Panc1 (cell line): ENCODE results near the gene SARNP.

Source experiments
- POLR2AphosphoS5 ChIP-seq: IDR thresholded peaks from 2 replicates; pipeline ENCODE4 v1.6.1; 2012; ENCODE audit warnings: mild to moderate bottlenecking, low read depth, low read length, moderate library complexity
- SIN3A ChIP-seq: IDR thresholded peaks from 2 replicates; pipeline ENCODE4 v1.6.1; 2012; ENCODE audit warnings: low read depth, mild to moderate bottlenecking, low read length, moderate library complexity, borderline replicate concordance; ENCODE audit not compliant: insufficient read depth
- TCF7L2 ChIP-seq: IDR thresholded peaks from 2 replicates; pipeline ENCODE4 v1.6.1; 2011; ENCODE audit warnings: mild to moderate bottlenecking, low read depth, low read length, inconsistent platforms
- TF ChIP-seq, protein P1 (sequence below): fragments of 450-650 bp; IDR thresholded peaks from 2 replicates; pipeline ENCODE4 v1.5.1; 2017; ENCODE audit warnings: mild to moderate bottlenecking
- TF ChIP-seq, protein P2 (sequence below), 2 experiments: IDR thresholded peaks; 2 replicates each; pipeline ENCODE4 v1.6.1; 2011 to 2012; ENCODE audit warnings: low read depth in 2 of 2, control low read depth in 1 of 2, low read length in 1 of 2, mild to moderate bottlenecking in 1 of 2, moderate library complexity in 1 of 2; ENCODE audit not compliant: insufficient read depth in 1 of 2

DNA sequence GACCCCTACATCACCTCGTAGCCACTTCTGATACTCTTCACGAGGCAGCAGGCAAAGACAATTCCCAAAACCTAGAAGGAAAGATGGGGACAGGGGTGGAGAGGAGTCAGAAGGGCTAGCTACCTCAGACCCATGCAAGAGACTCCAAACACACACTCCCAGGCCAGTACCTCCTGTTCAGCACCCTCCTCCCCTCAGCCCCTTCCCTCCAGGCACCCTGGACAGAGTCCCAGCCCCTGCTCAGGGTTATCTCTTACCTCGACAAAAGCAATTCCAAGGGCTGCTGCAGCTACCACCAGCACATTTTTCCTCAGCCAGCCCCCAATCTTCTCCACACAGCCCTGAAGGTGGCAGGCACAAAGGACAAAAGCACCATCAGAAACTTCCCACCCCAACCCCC, 92.0 kb downstream of the SARNP start:
- TF ChIP-seq, protein P1, sequence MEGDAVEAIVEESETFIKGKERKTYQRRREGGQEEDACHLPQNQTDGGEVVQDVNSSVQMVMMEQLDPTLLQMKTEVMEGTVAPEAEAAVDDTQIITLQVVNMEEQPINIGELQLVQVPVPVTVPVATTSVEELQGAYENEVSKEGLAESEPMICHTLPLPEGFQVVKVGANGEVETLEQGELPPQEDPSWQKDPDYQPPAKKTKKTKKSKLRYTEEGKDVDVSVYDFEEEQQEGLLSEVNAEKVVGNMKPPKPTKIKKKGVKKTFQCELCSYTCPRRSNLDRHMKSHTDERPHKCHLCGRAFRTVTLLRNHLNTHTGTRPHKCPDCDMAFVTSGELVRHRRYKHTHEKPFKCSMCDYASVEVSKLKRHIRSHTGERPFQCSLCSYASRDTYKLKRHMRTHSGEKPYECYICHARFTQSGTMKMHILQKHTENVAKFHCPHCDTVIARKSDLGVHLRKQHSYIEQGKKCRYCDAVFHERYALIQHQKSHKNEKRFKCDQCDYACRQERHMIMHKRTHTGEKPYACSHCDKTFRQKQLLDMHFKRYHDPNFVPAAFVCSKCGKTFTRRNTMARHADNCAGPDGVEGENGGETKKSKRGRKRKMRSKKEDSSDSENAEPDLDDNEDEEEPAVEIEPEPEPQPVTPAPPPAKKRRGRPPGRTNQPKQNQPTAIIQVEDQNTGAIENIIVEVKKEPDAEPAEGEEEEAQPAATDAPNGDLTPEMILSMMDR, result no peak
- no peak for TF ChIP-seq POLR2AphosphoS5
- TF ChIP-seq SIN3A, result no peak
- TF ChIP-seq, protein P2, sequence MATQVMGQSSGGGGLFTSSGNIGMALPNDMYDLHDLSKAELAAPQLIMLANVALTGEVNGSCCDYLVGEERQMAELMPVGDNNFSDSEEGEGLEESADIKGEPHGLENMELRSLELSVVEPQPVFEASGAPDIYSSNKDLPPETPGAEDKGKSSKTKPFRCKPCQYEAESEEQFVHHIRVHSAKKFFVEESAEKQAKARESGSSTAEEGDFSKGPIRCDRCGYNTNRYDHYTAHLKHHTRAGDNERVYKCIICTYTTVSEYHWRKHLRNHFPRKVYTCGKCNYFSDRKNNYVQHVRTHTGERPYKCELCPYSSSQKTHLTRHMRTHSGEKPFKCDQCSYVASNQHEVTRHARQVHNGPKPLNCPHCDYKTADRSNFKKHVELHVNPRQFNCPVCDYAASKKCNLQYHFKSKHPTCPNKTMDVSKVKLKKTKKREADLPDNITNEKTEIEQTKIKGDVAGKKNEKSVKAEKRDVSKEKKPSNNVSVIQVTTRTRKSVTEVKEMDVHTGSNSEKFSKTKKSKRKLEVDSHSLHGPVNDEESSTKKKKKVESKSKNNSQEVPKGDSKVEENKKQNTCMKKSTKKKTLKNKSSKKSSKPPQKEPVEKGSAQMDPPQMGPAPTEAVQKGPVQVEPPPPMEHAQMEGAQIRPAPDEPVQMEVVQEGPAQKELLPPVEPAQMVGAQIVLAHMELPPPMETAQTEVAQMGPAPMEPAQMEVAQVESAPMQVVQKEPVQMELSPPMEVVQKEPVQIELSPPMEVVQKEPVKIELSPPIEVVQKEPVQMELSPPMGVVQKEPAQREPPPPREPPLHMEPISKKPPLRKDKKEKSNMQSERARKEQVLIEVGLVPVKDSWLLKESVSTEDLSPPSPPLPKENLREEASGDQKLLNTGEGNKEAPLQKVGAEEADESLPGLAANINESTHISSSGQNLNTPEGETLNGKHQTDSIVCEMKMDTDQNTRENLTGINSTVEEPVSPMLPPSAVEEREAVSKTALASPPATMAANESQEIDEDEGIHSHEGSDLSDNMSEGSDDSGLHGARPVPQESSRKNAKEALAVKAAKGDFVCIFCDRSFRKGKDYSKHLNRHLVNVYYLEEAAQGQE (IDR thresholded peaks at IDR 0.05; ENCODE audit: insufficient read depth in 1 of 2, low read depth in 2 of 2, low read length in 1 of 2), result no peak
- TF ChIP-seq TCF7L2, result no peak
